H9 (cell line): ENCODE results near the gene CDH20. TPM values are rescaled to one million over a fixed set of nuclear protein-coding genes. Genes with fewer than 3 reads are reported as not detected.

Experiments
- DNase-seq: peaks from one replicate; pipeline ENCODE4 v3.0.0-alpha.2; 2017
- H2AFZ ChIP-seq: one replicate; pipeline ENCODE4 v1.6.1; 2013; ENCODE audit warnings: mild to moderate bottlenecking, low read length, control low read depth, moderate library complexity
- H2AK5ac ChIP-seq: 2 replicates; pipeline ENCODE4 v1.6.1; 2013; ENCODE audit warnings: low read length, control low read depth, mixed read lengths; ENCODE audit not compliant: insufficient read length
- H2BK120ac ChIP-seq: one replicate; pipeline ENCODE4 v1.6.1; 2013; ENCODE audit warnings: low read depth, mild to moderate bottlenecking, low read length, control low read depth, inconsistent platforms; ENCODE audit not compliant: poor library complexity, severe bottlenecking
- H2BK12ac ChIP-seq: 2 replicates; pipeline ENCODE4 v1.6.1; 2013; ENCODE audit warnings: low read length, control low read depth, mixed read lengths, low read depth; ENCODE audit not compliant: insufficient read length
- H2BK15ac ChIP-seq: 2 replicates; pipeline ENCODE4 v1.6.1; 2013; ENCODE audit warnings: low read depth, low read length, control low read depth
- H2BK20ac ChIP-seq: one replicate; pipeline ENCODE4 v1.6.1; 2013; ENCODE audit warnings: low read depth, mild to moderate bottlenecking, low read length, control low read depth, inconsistent platforms; ENCODE audit not compliant: poor library complexity, severe bottlenecking
- H2BK5ac ChIP-seq: 2 replicates; pipeline ENCODE4 v1.6.1; 2013; ENCODE audit warnings: low read length, control low read depth, mixed read lengths; ENCODE audit not compliant: insufficient read length
- H3K14ac ChIP-seq: 2 replicates; pipeline ENCODE4 v1.6.1; 2013; ENCODE audit warnings: low read length, control low read depth; ENCODE audit not compliant: insufficient read depth
- H3K18ac ChIP-seq: 2 replicates; pipeline ENCODE4 v1.6.1; 2013; ENCODE audit warnings: low read depth, mild to moderate bottlenecking, mixed read lengths, low read length, control low read depth; ENCODE audit not compliant: insufficient read length
- H3K23ac ChIP-seq: 2 replicates; pipeline ENCODE4 v1.6.1; 2013; ENCODE audit warnings: low read length, control low read depth, mixed read lengths, low read depth; ENCODE audit not compliant: insufficient read length
- H3K23me2 ChIP-seq: 2 replicates; pipeline ENCODE4 v1.6.1; 2013; ENCODE audit warnings: low read depth, mild to moderate bottlenecking, mixed read lengths, low read length, control low read depth; ENCODE audit not compliant: insufficient read length, poor library complexity, severe bottlenecking
- H3K27ac ChIP-seq: 2 replicates; pipeline ENCODE4 v1.5.1; 2013; ENCODE audit warnings: low read length, control low read depth, mixed read lengths, low read depth; ENCODE audit not compliant: insufficient read length
- H3K27me3 ChIP-seq: 2 replicates; pipeline ENCODE4 v1.6.1; 2013; ENCODE audit warnings: low read length, control low read depth, inconsistent platforms; ENCODE audit not compliant: insufficient read depth
- H3K4ac ChIP-seq: 2 replicates; pipeline ENCODE4 v1.6.1; 2013; ENCODE audit warnings: low read depth, mild to moderate bottlenecking, control low read depth, inconsistent platforms, low read length, moderate library complexity
- H3K4me1 ChIP-seq: 2 replicates; pipeline ENCODE4 v1.6.1; 2013; ENCODE audit warnings: low read length, control low read depth, inconsistent platforms; ENCODE audit not compliant: insufficient read depth
- H3K4me2 ChIP-seq: 2 replicates; pipeline ENCODE4 v1.6.1; 2013; ENCODE audit warnings: low read length, control low read depth, mixed read lengths; ENCODE audit not compliant: insufficient read length, insufficient read depth
- H3K56ac ChIP-seq: 2 replicates; pipeline ENCODE4 v1.6.1; 2013; ENCODE audit warnings: low read depth, mild to moderate bottlenecking, mixed read lengths, low read length, control low read depth; ENCODE audit not compliant: insufficient read length
- H3K79me1 ChIP-seq: 2 replicates; pipeline ENCODE4 v1.6.1; 2013; ENCODE audit warnings: low read depth, mild to moderate bottlenecking, moderate library complexity, low read length, control low read depth, inconsistent platforms; ENCODE audit not compliant: insufficient read depth, poor library complexity, severe bottlenecking
- H3K79me2 ChIP-seq: 2 replicates; pipeline ENCODE4 v1.6.1; 2013; ENCODE audit warnings: low read length, control low read depth, inconsistent platforms; ENCODE audit not compliant: insufficient read depth
- H3K9ac ChIP-seq: 2 replicates; pipeline ENCODE4 v1.6.1; 2013; ENCODE audit warnings: low read length, control low read depth, mixed read lengths; ENCODE audit not compliant: insufficient read length; ENCODE audit errors: extremely low read depth
- H3K9me3 ChIP-seq: one replicate; pipeline ENCODE4 v1.6.1; 2013; ENCODE audit warnings: low read depth, low read length, inconsistent platforms; ENCODE audit not compliant: control insufficient read depth
- H3T11ph ChIP-seq: one replicate; pipeline ENCODE4 v1.6.1; 2013; ENCODE audit warnings: mild to moderate bottlenecking, low read length, control low read depth, inconsistent platforms
- H4K20me1 ChIP-seq: one replicate; pipeline ENCODE4 v1.6.1; 2013; ENCODE audit not compliant: control insufficient read depth, insufficient read length, insufficient read depth
- H4K5ac ChIP-seq: 2 replicates; pipeline ENCODE4 v1.6.1; 2013; ENCODE audit warnings: low read depth, mild to moderate bottlenecking, mixed read lengths, low read length, control low read depth; ENCODE audit not compliant: insufficient read length
- H4K8ac ChIP-seq: replicated peaks from 2 replicates; pipeline ENCODE4 v1.6.1; 2013; ENCODE audit warnings: low read length, control low read depth, mixed read lengths, low read depth; ENCODE audit not compliant: insufficient read length
- H4K91ac ChIP-seq: 2 replicates; pipeline ENCODE4 v1.6.1; 2013; ENCODE audit warnings: low read depth, mild to moderate bottlenecking, moderate library complexity, mixed read lengths, low read length, control low read depth; ENCODE audit not compliant: insufficient read length
- H3K27ac Mint-ChIP-seq, 3 experiments: 2 replicates in 2 of 3; 3 replicates in 1 of 3; pipeline ENCODE4 v1.8.0; 2020 to 2021; ENCODE audit warnings: mixed read lengths in 3 of 3, mild to moderate bottlenecking in 1 of 3, moderate library complexity in 1 of 3
- H3K27me3 Mint-ChIP-seq: 2 replicates; pipeline ENCODE4 v1.8.0; 2021; ENCODE audit warnings: low read depth, mild to moderate bottlenecking, moderate library complexity, mixed read lengths
- H3K36me3 Mint-ChIP-seq, 3 experiments: 2 replicates in 2 of 3; 3 replicates in 1 of 3; pipeline ENCODE4 v1.8.0; 2020 to 2021; ENCODE audit warnings: low read depth in 3 of 3, mixed read lengths in 3 of 3; ENCODE audit not compliant: insufficient read depth in 1 of 3
- H3K4me1 Mint-ChIP-seq, 2 experiments: 2 replicates each; pipeline ENCODE4 v1.8.0; 2020; ENCODE audit warnings: mixed read lengths in 2 of 2
- H3K4me3 Mint-ChIP-seq, 2 experiments: 2 replicates in 1 of 2; 3 replicates in 1 of 2; pipeline ENCODE4 v1.8.0; 2020 to 2021; ENCODE audit warnings: mild to moderate bottlenecking in 2 of 2, mixed read lengths in 2 of 2, moderate library complexity in 1 of 2
- H3K9me3 Mint-ChIP-seq, 2 experiments: 2 replicates in 1 of 2; 3 replicates in 1 of 2; pipeline ENCODE4 v1.8.0; 2020; ENCODE audit warnings: mild to moderate bottlenecking in 2 of 2, mixed read lengths in 2 of 2, moderate library complexity in 1 of 2
- WGBS: extraction: QIAGEN DNeasy Blood & Tissue Kit; methylation state at CpG from one replicate; pipeline ENCODE4 v1.1.7; 2013; ENCODE audit warnings: missing lambda C conversion rate, low lambda C conversion rate, mixed read lengths; ENCODE audit not compliant: insufficient read length; ENCODE audit errors: extremely low coverage; 5-methylcytosine and 5-hydroxymethylcytosine counted together
- total RNA-seq: library from RNA; stranded (reverse); gene quantifications from 2 replicates; pipeline ENCODE4 v1.2.1, GENCODE V29; 2021
- TF ChIP-seq, protein P1 (sequence below): fragments of 200-600 bp; sonication (generic); conservative IDR thresholded peaks from 3 replicates; pipeline ENCODE4 v1.8.0; 2021; ENCODE audit warnings: antibody characterized with exemption, mild to moderate bottlenecking

CDH20 gene
- total RNA-seq, 1 experiment from 2014 or later: not detected

DNA sequence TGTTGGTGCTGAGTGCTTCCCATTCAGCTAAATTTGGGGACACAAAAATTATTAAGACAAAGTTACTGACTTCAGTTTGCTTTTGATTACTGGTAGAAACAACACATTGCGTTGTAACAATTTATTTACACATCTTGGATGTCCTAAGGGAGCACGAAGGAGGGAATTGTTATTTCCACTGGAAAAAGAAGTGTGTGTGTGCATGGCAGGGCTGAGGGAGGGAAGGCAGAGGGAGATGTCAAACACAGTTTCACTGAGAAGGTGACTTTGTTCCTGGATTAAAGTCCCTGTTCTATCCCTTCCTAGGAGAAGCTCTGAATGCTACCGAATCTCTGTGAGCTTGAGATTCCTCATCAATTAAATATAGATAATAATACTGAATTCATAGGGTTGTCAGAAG is 3.8 kb upstream of the CDH20 start:
- no peak overlapping the region for H3K4me2 ChIP-seq
- no peak overlapping the region for H3K56ac ChIP-seq
- no peak overlapping the region for H4K8ac ChIP-seq
- no peak overlapping the region for H3K27ac Mint-ChIP-seq
- no peak overlapping the region for H2AK5ac ChIP-seq
- H4K20me1 ChIP-seq: no peaks in the 10 kb centered on the region
- no peak overlapping the region for H3T11ph ChIP-seq
- no peak overlapping the region for H4K5ac ChIP-seq
- peaks cover 7% of the 10 kb centered on the region in 2 experiments for H3K4me1 Mint-ChIP-seq
- H2AFZ ChIP-seq: no peak overlapping the region
- no peak overlapping the region for H2BK5ac ChIP-seq
- no peaks in the 10 kb centered on the region for H3K27me3 ChIP-seq
- no peaks in the 10 kb centered on the region for H3K9me3 Mint-ChIP-seq
- no peak overlapping the region for H3K14ac ChIP-seq
- no peak overlapping the region for H4K91ac ChIP-seq
- peaks cover 0 to 2% (median 0%) of the 10 kb centered on the region in 3 experiments; a peak in 1 of 7 replicates for H3K36me3 Mint-ChIP-seq
- TF ChIP-seq, protein P1, sequence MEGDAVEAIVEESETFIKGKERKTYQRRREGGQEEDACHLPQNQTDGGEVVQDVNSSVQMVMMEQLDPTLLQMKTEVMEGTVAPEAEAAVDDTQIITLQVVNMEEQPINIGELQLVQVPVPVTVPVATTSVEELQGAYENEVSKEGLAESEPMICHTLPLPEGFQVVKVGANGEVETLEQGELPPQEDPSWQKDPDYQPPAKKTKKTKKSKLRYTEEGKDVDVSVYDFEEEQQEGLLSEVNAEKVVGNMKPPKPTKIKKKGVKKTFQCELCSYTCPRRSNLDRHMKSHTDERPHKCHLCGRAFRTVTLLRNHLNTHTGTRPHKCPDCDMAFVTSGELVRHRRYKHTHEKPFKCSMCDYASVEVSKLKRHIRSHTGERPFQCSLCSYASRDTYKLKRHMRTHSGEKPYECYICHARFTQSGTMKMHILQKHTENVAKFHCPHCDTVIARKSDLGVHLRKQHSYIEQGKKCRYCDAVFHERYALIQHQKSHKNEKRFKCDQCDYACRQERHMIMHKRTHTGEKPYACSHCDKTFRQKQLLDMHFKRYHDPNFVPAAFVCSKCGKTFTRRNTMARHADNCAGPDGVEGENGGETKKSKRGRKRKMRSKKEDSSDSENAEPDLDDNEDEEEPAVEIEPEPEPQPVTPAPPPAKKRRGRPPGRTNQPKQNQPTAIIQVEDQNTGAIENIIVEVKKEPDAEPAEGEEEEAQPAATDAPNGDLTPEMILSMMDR: no peak
- no CpG with 5 or more reads among the region's 3 CpGs for WGBS
- H3K4ac ChIP-seq: no peak overlapping the region
- H3K27me3 Mint-ChIP-seq: peaks cover 31% of the 10 kb centered on the region
- H3K23me2 ChIP-seq: peaks cover 8% of the 10 kb centered on the region
- no peak overlapping the region for H3K9ac ChIP-seq
- H3K9me3 ChIP-seq: no peaks in the 10 kb centered on the region
- H3K23ac ChIP-seq: no peak overlapping the region
- no peaks in the 10 kb centered on the region for H3K4me1 ChIP-seq
- no peak overlapping the region for H2BK120ac ChIP-seq
- no peaks in the 10 kb centered on the region for H3K79me1 ChIP-seq
- H2BK12ac ChIP-seq: no peak overlapping the region
- H2BK15ac ChIP-seq: no peak overlapping the region
- DNase-seq: no peak
- H3K79me2 ChIP-seq: no peaks in the 10 kb centered on the region
- no peak overlapping the region for H3K4me3 Mint-ChIP-seq
- no peak overlapping the region for H3K27ac ChIP-seq
- H2BK20ac ChIP-seq: no peak overlapping the region
- H3K18ac ChIP-seq: no peak overlapping the region
